SHP77 (cell line): Measurements from ENCODE around the gene CACNA1H.
"Not testable (repeated sequence)": the region's sequence is repeated elsewhere in the genome, so short reads cannot be mapped to it uniquely, and the experiment has no call there.

Experiments used
- DNase-seq, 2 experiments: peaks; one replicate each; lab custom pipeline; 2025; lab: John Stamatoyannopoulos, UW

Gene CACNA1H

DNA sequence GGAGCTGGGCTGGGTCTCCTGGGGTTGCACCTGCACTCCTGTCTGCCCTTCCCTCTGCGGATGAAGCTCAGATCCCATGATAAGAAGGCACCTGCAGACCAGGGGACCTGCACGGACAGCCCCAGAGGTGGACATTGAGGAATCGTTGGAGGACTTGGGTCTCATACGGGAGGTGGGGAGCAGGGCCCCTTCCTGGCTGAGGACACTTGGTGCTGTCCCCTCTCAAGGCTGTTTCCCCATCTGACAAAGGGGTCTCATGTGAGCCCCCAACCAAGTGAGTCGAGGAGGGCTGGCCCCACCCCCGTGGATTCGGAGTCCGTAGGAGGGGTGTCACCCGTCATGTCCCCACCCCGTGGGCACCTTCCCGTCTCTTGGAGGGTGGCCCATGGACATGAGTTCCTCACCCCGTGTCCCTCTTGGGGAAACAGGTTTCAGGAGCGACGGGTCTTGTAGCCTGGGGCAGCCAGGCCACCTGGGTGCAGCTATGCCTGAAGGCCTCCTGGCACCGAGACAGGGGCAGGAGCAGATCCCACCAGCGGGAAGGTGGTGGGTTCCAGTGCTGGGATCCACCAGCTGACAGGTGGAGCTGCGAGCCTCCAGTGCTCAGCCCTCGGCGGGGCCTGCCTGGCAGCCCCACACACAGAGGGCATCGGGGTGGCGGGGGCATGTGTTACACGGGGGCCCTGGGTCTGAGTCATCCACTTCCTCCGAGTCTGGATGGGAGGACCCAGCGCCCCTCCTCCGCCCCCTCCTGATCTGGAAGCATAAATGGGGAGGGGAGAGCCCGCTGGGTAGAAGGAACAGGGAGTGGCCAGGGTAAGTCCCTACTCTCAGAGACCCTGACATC, 102.6 kb downstream of the CACNA1H start, which contains the start of gene TPSD1:
Gene TPSD1, plus strand, starts transcription at position 794 of the 847 bp plus-strand sequence. CDS start 212 bp downstream, outside the sequence.
- not testable (repeated sequence) for DNase-seq

DNA sequence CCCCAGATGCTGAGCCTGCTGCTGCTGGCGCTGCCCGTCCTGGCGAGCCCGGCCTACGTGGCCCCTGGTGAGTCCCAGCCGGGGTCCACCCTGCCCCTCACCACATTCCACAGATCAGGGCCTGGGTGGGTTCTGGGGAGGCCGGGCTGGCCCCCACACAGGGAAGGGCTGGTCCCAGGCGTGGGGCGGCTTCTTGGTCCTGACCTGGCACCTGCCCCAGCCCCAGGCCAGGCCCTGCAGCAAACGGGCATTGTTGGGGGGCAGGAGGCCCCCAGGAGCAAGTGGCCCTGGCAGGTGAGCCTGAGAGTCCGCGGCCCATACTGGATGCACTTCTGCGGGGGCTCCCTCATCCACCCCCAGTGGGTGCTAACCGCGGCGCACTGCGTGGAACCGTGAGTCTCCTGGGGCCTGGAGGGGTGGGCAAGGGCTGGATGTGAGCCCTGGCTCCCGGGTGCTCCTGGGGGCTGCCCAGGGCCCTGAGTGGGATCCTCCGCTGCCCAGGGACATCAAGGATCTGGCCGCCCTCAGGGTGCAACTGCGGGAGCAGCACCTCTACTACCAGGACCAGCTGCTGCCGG, 103.5 kb downstream of the CACNA1H start:
- DNase-seq = not testable (repeated sequence)

DNA sequence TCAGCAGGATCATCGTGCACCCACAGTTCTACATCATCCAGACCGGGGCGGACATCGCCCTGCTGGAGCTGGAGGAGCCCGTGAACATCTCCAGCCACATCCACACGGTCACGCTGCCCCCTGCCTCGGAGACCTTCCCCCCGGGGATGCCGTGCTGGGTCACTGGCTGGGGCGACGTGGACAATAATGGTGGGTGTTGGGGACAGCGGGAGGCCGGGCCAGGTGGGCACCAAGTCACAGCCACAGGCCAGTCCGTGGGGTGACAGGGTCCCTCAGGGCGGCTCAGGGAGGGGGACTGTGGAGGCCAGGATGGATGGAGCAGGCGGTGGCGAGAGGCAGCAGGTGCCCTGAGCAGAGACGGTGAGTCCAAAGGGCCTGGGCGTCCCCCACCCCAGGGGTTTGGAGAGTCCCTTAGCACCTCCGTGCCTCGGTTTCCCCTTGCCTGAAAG, 104.0 kb downstream of the CACNA1H start:
- no peak for DNase-seq

DNA sequence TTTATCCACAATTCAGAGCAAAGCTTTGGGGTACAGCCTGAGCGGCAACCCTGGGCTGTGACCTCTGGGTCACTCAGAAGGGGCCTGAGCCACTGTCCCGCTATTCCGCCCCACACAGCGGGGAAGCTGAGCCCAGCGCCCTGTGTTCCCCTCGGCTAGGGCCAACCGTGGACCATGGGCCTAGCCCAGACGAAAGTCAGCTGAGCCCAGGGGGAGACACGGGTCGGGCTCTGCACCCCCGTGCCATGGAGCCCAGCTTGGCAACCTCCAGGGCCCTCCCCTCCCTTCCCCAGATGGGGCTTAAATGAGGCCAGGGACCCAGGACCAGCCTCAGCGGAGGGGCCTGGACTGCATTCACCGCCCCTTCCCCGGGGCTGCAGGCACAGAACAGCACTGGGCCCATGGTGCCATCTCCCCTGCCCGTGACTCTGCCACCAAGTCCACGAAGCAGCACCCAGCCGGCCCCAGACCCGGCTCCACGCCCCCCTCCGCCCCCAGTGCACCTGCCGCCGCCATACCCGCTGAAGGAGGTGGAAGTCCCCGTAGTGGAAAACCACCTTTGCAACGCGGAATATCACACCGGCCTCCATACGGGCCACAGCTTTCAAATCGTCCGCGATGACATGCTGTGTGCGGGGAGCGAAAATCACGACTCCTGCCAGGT, 104.8 kb downstream of the CACNA1H start:
- DNase-seq = no peak

DNA sequence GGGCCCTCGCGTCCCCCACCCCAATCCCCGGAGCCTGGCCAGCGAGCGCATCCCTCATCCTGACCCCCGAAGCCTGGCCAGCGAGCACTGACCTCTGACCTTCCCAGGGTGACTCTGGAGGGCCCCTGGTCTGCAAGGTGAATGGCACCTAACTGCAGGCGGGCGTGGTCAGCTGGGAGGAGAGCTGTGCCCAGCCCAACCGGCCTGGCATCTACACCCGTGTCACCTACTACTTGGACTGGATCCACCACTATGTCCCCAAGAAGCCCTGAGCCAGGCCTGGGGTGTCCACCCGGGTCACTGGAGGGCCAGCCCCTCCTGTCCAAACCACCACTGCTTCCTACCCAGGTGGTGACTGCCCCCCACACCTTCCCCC, 105.3 kb downstream of the CACNA1H start:
- DNase-seq = no peak

DNA sequence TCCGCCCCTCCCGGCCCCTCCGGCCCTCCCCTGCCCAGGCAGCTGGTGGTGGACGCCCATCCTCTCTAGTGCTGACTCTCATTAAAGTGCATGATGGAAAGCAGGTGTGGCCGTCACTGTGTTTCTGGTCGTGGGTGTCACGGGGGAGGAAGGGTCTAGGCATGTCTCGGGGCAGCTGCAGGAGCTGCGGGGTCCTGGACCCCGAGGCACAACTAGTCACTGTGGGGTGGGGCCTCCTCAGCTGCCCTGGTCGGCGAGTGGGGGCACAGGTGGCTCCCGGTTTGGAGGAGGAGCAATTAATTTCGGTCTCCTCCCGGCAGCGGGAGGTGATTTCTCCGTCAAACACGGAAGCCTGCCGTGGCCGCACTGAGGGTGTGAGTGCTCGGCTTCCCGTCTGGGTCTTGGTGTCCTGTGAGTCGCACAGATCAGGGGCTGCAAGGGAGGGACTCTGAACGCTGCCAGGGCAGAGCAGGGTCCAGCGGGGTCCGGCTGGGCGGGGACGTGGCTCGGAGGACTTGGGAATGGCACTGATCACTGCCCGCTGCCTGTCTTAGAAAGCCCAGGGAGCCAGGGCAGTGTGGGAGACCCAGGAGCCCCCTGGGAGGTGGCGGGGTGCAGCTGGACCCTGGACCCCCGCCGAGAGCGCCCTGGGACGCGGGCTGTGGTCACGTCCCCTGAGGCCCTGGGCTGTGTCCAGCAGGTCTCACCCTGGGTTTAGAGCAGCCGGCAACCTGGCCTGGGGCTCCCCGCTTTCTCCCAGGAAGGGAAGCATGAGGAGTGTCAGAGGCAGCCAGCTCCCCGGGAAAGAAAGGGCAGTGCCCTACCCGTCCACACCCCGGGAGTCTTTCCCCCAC, 106.2 kb downstream of the CACNA1H start:
- no peak for DNase-seq

DNA sequence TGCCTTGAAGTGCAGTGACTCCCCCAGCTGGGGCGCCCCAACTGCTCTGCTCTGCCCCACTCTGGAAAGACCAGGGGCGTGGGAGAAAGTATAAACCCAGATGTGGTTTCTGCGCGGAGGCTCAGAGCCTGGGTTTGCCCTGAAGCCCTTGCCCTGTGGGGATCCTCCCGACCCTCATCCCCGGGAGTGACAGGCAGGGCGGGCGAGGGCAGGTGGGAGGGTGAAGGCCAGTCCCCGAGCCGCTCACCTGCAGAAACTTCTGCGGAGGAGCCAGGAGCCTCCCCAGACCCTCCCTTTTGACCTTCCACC, 106.8 kb downstream of the CACNA1H start:
- no peak for DNase-seq

DNA sequence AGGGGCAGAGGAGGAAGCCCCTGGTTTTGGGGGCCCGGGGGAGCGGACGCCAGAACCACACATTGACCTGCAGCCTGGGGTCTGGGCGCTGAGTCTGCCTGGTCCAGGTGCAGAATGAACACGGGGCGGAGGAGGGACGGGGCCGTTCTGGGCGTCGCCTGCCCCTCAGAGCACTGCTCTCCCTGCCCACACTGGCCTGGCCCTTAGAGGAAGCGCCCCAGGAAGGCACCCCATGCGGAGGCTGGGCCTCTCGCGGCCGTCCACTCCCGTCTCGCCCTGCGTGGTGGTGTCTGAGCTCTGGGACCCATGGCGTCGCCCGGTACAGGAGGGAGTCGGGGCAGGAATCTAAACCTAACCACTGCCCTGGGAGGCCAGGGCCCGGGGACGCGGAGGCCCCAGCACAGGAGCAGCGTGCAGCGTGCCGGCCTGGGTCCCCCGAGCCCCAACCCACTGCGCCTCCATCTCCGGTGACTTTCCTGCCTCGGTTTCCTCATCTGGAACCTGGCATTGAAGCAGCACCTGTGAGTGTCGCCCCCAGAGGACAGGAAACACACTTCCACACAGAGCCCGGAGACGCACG, 107.3 kb downstream of the CACNA1H start:
- DNase-seq = no peak

DNA sequence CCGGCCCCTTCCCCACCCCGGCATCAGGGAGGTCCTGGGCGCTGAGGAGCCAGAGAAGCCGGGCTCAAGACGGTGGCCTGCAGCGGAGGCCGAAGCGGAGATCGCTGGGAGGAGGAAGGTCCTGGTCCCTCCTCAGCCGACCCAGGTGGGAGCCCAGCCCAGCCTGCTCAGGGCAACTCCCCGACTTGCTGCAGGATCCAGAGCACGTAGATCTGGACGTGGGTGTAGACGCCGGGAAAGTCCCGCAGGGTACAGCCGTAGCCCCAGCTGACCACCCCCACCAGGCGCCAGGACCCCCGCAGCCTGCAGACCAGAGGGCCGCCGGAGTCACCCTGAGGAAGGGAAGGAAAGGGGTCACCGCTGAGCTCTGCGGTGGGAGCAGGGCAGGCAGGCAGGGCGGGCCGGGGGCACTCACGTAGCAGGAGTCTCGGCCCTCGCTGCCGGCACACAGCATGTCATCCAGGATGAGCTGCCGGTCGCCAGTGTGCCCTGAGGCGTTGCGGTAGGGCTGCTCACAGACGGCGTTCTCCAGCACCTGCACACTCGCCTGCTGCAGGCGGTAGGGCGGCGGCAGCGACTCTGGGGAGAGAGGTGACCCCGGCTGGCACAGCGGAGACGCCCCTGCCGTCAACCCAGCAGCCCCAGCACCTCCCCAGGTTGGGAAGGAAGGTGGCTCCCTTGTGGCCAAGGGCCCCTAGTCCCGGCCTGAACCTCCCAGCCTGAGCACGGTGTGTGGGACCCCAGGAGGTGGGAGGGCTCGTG, 108.4 kb downstream of the CACNA1H start:
- DNase-seq = no peak

DNA sequence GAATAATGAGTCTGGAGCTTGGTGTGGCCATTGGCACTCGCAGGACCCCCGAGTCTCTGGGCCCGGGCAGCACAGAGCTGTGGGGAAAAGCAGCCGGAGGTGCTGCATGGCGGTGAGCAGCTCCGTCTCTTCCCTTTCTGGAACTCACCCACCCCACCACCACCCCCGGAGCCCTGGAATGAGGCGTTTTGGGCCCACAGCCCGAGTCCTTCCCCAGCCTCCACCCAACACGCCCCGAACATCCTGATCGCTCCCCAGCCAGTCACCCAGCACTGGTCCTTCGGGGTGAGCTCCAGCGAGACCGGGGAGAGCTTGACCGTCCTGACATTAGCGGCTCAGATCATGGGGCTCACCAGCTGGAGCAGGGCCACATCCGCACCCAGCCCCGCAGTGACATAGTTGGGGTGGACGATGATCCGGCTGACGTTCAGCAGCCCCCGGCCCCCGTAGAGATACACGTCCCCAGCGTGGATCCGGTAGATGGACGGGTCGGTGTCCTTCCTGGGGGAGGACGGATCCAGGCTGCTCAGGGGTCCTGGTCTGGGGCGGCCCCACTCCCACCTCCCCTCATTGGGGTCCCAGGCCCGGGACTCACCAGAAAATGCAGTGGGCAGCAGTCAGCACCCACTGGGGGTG, 109.4 kb downstream of the CACNA1H start:
- no peak for DNase-seq

DNA sequence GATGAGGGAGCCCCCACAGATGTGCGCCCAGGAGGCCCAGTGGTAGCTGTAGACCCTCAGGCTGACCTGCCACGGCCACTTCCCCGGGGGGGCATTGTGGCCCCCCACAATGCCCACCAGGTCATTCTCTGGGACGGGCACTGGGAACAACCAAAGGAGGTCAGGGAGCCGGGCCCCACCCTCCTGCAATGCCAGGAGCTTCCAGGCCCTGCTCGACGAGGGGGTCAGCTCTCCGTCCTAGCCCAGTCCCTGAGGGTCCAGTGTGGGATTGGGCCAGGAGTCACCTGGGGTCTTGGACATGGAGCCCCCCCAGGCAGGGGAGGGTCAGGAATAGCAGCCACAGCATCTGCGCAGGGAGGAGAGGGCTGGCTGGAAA, 109.9 kb downstream of the CACNA1H start:
- no peak for DNase-seq

DNA sequence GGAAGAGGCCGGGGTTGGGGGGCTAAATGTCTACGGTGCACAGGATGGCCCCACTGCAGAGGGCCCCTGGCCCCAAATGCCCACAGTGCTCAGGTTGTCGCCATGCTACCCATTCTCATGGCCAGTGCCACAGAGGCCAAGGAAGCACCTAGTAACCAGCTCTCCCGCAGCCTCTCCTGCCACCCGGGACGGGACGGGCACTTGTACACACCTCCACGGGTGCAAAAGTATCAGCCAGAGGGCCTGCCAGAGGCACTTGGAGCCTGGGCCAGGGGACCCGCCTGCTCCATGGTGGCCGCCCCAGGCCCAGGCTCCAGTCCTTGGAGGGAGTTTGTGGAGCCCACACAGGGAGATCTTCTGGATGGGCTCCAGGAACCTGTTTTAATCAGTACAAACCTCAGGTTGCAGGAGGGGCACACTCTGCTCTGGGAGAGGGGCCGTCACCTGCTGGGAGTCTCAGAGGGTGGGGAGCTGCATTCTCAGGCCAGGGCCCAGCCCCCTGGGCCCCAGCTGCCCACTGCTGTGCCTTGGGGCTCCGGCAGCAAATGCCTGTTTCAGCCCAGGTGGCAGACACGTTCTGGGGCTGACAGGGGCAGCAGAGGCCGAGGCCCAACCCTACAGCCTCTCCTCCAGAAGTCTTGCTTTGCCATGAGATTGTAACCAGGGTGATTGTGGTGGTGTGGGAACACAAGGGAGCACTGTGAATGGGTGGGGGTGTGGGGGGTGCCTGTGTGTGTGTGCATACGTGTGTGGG, 110.9 kb downstream of the CACNA1H start:
- DNase-seq = no peak

DNA sequence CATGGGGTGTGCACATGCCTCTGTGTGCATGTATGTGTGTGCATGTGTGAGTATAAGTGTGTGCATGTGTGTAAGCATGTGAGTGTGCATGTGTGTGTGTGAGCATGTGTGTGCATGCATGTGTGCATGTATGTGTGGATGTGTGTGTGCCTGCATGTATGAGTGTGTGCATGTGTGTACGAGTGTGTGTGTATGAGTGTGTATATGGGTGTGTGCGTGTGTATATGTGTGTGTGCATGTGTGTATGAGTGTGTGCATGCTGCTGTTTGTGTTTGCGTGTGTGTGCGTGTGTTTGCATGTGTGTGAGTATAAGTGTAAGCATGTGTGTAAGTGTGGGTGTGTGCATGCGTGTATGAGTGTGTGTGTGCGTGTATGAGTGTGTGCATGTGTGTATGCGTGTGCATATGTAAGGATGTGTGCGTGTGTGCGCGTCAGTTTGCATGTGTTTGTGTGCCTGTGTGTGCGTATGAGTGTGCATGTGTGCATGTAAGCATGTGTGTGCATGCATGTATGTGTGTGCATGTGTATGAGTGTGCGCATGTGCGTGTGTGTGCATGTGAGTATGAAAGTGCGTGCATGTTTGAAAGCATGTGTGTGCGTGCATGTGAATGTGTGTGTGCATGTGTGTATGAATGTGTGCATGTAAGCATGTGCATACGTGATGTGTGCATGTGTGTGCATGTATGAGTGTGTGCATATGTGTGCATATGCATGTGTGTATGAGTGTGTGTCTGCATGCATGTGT, 111.6 kb downstream of the CACNA1H start:
- no peak for DNase-seq

DNA sequence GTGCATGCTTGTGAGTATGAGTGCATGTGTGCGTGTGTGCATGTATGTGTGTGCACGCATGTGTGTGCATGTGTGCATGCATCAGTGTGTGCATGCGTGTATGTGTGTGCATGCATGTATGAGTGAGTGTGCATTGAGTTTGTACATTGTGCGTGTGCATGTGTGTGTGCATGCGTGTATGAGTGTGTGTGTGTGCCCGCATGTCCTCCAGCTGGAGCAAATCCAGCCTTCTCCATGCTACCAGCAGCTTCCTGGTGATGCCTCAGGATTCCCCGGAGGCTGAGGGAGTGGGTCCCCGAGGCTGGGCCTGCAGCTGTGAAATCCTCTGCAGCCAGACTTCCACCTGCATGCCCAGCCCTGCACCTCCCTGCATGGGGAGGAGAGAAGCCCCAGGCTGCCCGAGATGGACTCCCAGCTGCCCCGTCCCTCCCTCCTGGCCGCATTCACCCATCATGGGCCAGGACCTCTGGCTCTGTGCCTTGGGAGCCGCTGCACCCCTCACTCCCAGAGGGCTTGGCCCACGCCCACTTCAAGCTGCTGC, 112.3 kb downstream of the CACNA1H start:
- DNase-seq = no peak

DNA sequence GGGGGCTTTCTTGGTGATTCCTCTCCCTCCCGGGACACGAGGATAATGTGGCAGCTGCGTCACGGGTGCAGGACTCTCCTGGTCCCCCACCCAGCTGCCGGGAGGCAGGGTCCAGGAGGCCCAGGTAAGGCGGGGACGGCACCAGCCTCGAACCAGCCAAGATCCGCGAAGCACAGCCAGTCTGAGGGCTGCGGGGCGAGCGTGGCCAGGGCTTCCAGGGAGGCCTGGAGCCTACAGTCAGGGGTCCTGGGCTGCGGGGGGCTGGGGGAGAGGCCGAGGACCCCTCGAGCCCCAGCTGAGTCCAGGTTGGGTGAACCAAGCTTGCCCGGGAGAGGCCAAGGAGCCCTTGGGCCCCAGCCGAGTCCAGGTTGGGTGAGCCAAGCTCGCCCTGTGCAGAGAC, 112.9 kb downstream of the CACNA1H start:
- DNase-seq = no peak

DNA sequence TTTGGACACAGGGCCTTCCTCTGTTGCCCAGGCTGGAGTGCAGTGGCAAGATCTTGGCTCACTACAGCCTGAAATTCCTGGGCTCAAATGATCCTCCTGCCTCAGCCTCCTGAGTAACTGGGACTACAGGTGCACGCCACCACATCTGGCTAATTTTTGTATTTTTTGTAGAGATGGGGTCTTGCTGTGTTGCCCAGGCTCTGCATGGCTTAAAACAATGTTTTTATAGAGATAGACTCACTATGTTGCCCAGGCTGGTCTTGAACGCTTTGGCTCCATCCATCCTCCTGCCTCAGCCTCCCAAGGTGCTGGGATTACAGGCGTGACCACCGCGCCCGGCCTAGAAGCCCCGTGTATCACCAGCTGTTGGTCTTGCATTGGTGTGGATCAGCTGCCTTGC, 116.5 kb downstream of the CACNA1H start:
- not testable (repeated sequence) for DNase-seq

DNA sequence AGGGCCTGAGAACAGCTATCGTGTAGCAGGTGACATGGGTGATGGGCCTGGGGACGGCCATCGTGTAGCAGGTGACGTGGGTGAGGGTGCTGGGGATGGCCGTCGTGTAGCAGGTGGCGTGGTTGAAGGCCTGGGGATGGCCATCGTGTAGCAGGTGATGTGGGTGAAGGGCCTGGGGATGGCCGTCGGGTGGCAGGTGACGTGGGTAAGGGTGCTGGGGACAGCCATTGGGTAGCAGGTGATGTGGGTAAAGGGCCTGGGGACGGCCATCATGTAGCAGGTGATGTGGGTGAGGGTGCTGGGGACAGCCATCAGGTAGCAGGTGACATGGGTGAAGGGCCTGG, 118.4 kb downstream of the CACNA1H start:
- peak; percentile 84 for DNase-seq
